Left cardiac atrium (tissue), 4 donors: Measurements from ENCODE around the gene SIK2. TPM values are rescaled to one million over a fixed set of nuclear protein-coding genes. Genes with fewer than 3 reads are reported as not detected.

ENCODE experiments used
- ATAC-seq, 2 donors: fragments of 200-7000 bp; cut with Tn5 transposase; one replicate each; pipeline ENCODE4 v1.9.1; 2020; ENCODE audit warnings: mild to moderate bottlenecking in 2 of 2, moderate library complexity in 2 of 2
- DNase-seq: peaks from one replicate; pipeline ENCODE4 v3.0.0-alpha.2; 2020
- intact Hi-C, 2 donors: fragments of 100-400 bp; cut with DNase I; formaldehyde crosslinking; loops; one replicate each; pipeline versions ENCODE4 v1.14.1 to v1.15.1; 2022 to 2023
- total RNA-seq, 2 donors: library from RNA; stranded (reverse); fragmentation: NEBNext Ultra II Directional; extraction: Animal tissue kit (Norgen Biotek cat#: 25700); gene quantifications; one replicate each; pipeline ENCODE4 v1.2.1, GENCODE V29; 2021
- donor health status: DM: no; HTN: yes; CAD: no.
- donor health status: DM: no; HTN: yes; CAD: no; lungs with severe emphysema.
- donor health status: DM: yes; HTN: yes; CAD: no.
- donor health status: Dilated cardiomyopathy.

Gene SIK2
- total RNA-seq, 2 donors from 2014 or later = 24.3 to 51.6 TPM

DNA sequence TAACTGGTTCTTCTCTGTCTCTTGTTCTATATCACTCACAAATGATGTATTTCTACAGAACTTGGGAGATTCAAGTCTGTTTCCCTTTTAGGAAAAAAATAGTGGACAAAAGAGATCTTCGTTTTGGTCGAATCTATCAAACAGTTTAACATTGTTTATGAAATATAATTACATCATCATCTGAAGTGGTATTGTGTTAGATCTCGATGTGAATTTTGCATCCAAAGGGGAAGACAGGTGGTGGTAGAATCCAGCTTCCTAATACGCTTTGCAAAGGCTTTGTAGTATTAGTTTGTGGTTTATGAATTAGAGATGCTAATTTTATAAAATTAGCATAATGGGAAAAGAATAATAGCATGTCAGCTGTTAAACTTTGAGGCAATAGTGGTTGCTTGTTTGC, 3.4 kb downstream of the SIK2 start:
- intact Hi-C loops = no loop called here
- ATAC-seq (no peak), DNase-seq (no peak)

DNA sequence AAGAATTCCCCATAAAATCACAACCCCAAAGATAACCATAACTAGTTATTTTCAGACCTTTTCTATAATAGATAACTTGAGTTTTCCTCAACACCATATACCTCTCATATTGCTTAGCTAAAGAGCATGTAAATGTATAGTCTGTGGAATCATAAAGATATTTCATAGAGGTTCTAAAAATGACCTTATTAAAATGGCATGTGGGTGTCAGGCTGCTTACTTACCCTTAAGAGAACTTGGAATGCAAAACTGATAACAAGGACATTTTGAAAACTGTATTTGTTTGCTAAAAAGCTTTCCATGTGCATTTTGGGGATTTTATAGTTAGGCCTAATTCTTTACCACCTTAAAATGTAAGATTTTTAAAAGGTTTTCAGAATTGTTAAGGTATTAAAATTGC, 4.7 kb downstream of the SIK2 start:
- no peak for ATAC-seq
- intact Hi-C loops = no loop called here
- DNase-seq = no peak

DNA sequence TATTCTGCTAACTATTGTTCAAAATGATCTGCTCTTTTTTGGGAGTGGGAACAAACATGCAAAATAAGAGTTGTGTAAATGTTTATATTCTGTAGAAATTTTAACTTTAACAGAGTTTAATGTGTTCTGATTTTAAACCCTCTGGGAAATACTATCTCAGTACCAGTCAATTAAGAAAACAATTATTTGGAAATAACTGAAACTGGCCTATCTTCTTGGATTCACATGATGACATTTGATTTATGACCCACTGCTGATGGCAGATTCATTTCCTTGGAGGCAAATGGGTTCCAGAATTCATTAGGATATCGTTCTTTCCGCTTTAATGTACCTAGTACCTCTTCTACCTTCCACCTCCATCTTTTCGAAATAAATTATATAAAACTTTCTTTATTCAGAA, 5.5 kb downstream of the SIK2 start:
- ATAC-seq = no peak
- intact Hi-C loops = no loop called here
- DNase-seq = no peak

DNA sequence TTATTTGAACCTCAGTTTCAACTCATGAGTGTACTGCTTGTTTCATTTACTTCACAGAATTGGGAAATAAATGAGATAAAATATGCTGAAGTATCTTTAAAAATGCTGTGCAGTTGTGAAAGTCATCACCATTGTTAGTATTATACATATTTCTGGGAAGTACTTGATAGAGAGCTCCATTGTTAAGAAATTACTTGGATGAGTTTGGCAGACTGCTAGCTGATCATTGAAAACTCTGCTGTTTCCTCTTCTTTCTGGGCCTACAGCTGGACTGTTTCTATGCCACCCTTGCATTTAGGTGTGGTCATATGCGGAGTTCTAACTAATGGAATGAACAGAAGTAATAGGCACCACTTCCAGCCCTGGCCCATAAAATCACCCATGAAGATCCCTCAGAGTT, 10.0 kb downstream of the SIK2 start:
- ATAC-seq (peak in 1 of 2 donors; percentile 30), DNase-seq (no peak)
- intact Hi-C loops = loop anchor here in 1 of 2 donors (10.0 kb wide), 1 partner anchor 53 kb away; no protein-coding TSS in a partner anchor

DNA sequence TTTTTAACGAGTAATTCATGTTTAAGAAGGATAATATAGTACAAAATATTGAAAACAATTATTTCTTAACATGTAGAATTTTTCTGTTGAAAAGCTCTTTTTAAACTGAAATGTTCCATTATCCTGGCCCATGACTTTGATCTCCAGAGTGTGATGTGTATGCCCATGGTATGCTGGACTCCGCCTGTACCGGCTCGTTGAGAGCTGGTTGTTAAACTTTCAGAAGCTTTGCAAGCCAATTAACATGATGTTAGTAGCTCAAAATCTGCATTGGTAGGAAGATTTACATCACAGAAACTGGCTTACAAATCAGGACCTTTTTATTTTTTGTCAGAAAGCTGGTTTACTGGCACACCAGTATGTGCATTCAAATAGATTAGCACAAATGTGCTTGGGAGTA, 15.0 kb downstream of the SIK2 start:
- intact Hi-C loops = loop anchor here in 1 of 2 donors (10.0 kb wide), 1 partner anchor 48 kb away; no protein-coding TSS in a partner anchor
- DNase-seq (no peak), ATAC-seq (no peak)

DNA sequence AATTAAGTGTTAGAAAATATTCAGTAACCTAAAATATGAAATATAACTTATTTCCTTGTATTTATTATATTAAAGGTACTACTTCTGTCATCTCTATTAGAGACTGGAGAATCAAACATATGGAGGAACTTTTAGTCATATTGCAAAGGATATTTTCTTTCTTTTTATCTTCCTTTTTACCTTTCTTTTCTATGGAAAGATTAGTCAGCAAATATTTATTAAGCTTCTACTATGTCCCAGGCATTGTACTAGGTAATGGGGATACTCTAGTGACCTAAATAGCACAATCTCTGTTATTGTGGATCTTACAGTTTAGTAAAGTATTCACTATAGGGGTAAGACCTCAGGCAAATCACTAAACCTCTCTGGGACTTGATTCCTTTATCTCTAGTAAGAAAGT, 18.3 kb downstream of the SIK2 start:
- intact Hi-C loops = no loop called here
- DNase-seq (no peak), ATAC-seq (no peak)

DNA sequence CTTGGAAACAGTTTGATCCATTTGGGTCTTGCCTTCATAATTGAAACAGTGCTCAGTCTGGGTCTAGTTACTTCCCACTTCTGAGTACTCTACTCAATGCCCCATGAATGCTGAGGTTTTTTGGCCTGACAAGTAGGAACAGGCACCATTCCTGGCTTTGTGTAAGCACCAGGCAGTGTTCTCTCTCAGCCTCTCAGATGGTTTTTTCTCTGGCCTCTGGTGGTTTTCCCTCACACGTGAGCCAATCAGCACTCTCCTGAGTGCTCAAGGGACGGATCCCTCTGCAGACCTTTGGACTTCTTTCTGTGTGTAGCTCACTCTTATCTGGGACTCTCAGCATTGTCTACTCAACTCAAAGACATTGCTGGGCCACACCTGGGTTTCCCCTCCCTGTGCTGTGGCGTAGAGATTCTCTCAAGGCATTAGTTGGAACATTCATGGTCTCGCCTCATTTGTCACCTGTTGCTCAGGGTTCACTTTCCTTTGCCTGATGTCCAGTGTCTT, 21.3 kb downstream of the SIK2 start:
- intact Hi-C loops = no loop called here
- DNase-seq = no peak
- ATAC-seq = no peak

DNA sequence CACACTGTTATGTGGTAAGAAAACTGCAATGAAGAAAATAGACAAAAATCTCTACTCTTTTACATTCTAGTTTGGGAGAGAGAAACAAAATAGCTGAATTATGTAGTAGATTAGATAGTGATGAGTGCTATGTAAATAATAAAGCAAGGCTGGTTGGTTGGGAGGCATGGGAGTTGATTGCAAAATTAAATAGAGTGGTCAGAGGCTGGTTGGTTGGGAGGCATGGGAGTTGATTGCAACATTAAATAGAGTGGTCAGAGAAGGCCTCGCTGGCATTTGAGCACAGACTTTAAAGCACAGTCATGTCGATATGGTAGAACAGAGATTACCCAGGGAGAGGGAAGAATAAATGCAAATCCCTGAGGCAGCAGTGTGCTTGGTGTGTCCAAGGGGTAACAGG, 22.4 kb downstream of the SIK2 start:
- no peak for DNase-seq
- ATAC-seq = peak; percentile 70
- intact Hi-C loops = no loop called here

DNA sequence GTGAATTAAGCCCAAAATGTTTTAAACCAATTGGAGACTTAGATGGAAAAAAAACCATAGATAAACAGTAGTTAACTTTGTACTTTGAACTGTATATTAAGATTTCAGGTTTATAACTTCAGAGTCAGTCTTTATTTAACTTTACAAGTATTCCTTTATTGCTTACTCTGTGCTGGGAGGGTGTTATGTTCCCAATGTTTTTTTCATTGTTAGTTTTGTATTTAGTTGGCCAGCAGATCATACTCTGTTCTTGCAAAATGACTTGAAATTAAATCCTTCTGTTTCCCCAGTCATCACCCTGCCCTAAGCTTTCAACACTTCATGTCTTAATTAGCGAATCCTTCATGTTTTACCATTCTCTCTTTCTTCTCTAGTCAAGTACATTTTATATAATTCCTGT, 25.3 kb downstream of the SIK2 start:
- no peak for DNase-seq
- intact Hi-C loops = no loop called here
- peak in 1 of 2 donors; percentile 30 for ATAC-seq

DNA sequence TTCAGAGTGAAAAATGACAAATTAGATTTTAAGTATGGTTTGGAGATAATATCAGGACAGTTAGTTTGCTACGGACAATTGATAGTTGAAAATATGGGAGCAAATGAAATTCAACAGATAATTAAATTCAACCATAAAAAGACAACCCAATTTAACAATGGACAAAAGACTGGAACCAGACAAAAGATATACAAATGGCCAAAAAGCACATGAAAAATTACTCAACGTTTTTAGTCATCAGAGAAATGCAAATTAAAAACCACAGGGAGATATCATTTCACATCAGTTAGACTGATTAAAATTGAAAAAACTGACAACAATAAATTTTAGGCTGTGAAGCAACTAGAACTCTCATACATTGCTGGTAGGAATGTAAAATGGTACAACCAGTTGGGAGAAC, 27.2 kb downstream of the SIK2 start:
- intact Hi-C loops = no loop called here
- ATAC-seq = no peak
- no peak for DNase-seq

DNA sequence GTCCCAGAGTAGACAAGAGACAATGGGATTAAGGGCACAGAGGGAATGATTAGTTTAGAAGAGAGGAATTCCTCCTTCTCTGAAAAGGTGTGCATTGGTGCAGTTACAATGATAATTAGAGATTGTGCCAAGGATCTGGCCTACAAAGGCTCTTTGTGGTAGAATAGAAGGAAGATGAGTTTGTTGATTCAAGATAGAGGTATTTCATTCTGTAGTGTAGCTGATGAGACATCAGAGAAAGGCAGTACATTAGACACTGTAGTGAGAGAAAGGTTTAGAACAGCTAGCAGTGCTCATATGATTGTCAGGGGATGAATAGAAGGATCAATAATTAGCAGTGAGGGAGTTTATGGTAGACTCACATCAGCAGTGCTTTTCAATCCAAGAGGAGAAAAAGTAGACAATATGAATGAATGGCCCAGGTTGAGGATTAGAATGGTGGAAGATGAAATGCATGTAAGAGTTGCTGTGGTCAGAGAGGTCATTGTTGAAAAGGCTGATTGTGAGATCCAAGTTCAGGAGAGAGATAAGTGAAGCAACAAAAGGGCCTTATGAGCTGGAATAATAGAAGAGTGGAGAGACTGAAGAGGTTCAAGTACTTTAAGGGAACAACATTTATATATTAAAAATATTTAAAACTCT, 28.9 kb downstream of the SIK2 start:
- intact Hi-C loops = no loop called here
- DNase-seq (no peak), ATAC-seq (no peak)

DNA sequence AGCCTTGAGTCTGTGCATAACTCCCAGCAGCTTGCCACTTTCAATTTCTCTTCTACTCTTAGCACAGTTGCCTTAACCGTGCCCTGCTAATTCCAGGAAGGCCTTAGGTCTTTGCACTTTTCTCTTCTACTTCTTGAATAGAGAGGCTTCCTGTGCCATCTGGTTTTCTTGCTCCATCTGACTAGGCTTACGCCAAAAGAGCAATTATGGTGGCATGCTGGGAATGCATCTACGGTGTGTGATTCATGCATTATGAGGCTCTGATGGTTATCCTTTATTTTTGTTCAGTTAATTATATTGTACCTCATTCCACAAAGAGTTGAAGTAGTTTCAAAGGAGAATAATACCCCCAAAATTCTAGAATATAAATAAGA, 29.4 kb downstream of the SIK2 start:
- ATAC-seq = no peak
- DNase-seq = no peak
- intact Hi-C loops = no loop called here

DNA sequence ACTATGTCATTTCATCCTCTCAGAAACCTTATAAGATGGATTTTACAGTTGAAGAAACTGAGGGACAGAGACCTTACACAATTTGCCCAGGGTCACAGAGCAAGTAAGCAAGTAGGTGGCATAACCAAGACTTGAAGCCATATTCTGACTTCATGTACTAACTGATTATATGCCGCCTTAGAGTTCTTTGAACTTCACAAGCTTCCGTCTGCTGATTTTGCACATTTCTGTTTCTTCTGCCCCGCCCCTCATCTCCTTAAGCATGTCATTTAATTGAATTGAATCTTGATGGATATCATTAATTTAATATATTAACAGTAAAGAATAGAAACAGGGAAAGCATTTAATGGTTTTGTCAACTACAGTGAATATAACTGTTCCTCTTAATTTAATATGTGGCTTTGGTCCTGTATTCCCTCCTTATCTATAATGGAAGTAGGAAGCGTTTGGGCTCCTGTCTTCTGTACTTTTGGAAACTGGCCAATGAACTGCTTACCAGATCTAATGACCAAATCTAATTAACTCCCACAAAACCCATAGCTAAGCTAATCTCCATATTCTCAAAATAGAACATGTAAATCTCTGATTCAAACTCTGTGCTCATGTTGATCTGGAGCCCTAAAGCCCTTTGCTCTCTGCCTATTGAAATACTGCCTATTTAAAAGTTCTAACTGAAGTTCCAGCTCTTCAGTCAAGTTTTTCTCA, 30.4 kb downstream of the SIK2 start:
- no peak for DNase-seq
- ATAC-seq = no peak
- intact Hi-C loops = no loop called here

DNA sequence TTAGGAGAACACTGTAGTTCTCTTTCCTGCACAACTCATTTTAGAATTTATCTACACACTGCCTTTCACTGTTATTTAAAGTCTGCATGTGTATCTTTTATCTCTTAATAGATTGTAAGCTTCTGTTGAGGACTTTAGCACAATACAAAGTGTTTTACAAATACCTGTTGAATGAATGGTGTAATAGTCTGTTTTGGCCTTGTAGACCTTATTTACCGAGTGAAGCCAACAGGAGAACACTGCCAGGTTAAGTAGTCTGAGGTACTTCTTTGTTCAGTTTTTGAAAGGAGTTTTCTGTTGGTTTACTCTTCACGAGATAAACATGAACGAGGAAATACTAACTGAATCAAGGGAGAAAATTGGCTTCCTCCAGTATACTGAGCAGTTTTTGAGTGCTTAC, 31.0 kb downstream of the SIK2 start:
- ATAC-seq (no peak), DNase-seq (no peak)
- intact Hi-C loops = no loop called here

DNA sequence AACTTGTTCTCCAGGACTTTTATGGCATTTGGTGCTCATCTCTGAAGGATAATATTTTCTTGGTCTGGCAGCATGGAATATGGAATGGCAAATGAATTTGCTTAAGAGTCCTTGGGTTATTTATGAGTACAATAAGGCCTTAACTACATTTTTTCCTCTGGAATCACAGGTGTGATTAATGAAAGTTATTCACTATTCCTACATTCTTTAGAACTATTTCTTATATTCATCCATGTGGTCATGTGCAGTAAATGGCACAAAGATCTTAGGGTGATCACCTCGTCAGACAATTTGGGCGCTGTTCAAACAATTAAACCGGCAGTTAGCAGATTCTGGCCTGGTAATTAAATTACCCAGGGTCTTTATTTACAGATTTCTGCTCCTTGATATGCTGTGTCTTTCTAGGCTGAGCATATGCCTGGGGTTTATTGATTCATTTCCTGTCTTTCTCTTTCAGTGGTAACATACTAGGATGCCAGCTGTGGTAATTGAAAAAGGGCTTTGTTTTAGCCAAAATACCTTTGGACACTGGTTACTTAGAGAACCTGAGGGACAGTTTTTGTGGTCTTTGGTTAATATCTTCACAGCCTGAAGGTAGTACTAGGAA, 31.6 kb downstream of the SIK2 start:
- intact Hi-C loops = no loop called here
- ATAC-seq (no peak), DNase-seq (no peak)

DNA sequence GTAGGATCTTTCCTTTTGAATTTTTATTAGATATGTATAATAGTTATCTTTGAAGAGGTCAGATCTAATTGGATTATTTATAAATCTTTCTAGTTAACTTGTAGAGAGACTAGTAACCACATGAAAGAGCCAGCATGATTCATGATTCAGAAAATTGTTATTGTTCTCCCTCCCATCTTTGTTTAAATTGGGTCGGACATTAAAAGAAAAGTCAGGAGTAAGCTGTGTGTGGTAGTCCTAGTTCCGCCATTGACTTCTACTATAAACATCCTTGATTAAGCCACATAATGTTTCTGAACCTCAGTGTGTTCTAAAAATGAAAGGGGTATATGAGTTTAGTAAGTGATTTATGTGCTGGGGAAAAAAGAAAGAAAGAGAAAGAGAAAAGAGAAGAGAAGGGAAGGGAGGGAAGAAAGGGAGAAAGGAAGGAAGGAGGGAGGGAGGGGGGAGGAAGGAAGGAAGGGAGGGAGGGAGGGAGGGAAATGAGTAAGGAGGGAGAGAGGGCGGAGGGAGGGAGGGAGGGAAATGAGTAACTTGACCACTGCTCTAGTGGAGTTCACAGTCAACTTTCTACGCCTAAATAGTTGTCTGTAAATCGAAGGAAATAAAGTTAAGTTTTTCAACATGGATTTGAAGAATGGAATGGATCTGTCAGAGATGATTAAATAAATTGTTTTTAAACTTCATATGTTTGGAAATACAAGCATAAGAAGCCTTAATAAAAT, 32.9 kb downstream of the SIK2 start:
- ATAC-seq (peak; percentile 42 to 55), DNase-seq (no peak)
- intact Hi-C loops = no loop called here

DNA sequence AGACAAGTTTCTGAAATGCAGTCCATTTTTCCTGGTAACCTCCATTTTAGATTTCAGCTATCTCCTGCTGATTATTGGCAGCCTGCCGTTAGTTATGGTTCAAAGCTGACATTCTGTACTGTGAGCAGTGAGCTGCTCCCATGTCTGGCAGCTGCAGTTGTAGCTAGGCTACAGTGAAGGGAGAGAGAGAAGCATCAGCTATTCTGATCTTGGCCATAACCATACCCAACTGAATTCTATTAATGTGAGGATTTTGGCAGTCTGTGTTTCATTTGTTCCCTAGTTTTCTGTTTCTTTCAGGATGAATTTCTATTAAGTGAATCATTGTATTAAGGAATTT, 33.4 kb downstream of the SIK2 start:
- DNase-seq = peak; percentile 51
- intact Hi-C loops = no loop called here
- peak; percentile 89 to 93 for ATAC-seq

DNA sequence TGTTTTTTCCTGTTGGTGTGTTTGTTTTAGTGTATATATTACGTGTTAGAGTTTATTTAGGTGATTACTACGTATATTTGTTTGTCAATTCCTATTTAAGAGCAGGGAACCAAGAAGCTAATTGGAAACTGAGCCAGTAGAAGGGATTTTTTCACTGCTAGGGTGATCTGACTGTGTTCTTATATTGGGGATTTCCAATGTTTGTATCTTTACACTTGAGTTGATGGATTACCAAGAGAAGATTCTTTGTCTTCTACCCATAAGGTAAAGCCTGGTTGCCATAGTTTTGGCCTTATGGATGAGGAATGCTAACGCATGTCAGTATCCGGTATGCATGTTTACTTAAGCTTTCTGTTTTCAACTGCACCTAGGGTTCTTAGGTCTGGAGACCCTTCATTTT, 35.6 kb downstream of the SIK2 start:
- intact Hi-C loops = no loop called here
- ATAC-seq (no peak), DNase-seq (no peak)

DNA sequence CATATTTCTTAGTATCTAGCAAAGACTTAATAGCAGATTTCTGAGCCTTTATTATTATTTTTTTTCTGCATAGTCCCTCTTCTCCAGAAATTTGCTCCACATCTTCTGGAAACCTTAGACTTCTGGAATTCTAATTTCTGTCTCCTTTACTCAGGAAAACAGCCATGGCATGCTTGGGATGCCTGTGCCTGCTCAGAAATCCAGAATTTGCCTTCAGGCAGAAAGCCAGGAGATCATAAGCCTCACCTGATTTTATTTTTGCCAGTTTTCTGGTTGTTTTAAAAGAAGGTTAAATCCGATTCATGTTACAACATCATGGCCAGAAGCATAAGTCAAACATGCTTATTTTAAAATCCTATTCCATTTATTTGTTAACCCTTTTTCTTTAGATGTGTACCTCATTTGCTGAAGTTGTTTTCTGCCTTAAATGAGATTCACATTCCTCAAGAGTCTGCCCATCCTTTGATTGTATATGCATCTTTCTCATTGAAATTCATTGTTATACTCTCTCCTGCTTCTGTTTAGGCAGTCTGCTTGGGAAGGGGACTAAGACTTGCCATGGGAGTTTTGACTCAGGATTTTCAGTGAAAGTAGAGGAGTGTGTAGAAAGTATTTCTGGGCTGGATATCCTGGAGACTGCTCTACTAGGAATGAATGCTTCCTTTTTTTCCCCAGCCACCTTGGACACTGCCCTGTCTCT, 37.1 kb downstream of the SIK2 start:
- intact Hi-C loops = no loop called here
- ATAC-seq (no peak), DNase-seq (no peak)
